Ecto neural progenitor cell (in vitro differentiated cells): Measurements from ENCODE around the gene IMMP2L.

Experiments
- DNase-seq: peaks from one replicate; pipeline ENCODE4 v3.0.0-alpha.2; 2018; ENCODE audit warnings: low spot score

Gene IMMP2L

DNA sequence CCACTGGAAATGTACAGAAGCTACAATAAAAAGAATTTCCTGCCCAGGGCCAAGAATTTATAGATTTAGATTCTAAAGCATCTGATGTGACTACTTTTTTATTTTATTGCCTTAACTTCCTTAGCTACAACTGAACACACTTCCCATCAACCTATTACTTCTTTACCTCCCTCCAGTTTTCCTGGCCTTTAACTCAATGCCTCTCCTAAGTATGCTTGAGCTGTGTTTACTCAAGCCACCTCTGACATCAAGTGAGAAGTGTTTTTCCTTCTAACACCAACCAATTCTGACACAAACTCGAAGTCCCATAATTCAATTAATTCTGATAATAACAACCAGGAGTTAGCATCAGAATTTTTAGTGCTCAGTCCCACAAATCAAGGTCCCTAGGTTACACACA, 170.0 kb downstream of the IMMP2L start:
- no peak for DNase-seq

GRCh38 chr7:111390000-111390399, 172.3 kb downstream of the IMMP2L start:
- no peak for DNase-seq

- DNase-seq: no peak
Measured at GRCh38 chr7:111388912-111389311, 173.4 kb downstream of the IMMP2L start.

DNA sequence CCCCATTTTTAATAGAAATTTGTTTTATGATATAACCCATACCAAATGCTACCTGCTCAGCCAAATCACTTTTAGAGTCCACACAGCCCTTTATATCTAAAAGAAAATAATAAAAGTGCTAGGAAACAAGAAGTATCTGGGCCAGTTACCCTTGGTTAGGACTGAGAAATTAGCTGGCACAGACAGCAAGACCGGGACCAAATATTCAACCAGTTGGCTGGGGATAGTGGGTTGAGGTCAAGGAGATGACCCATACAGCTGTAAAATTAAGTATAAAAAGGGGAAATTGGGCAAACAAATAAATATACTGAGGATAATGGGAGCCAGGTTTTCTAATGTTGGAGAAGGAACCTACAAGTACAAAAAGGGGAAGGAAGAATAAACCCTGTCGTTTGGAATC, 174.3 kb downstream of the IMMP2L start:
- DNase-seq: no peak

GRCh38 chr7:111384065-111384891, 178.0 kb downstream of the IMMP2L start:
- no peak for DNase-seq

GRCh38 chr7:111383133-111383532, 179.2 kb downstream of the IMMP2L start:
- no peak for DNase-seq

DNA sequence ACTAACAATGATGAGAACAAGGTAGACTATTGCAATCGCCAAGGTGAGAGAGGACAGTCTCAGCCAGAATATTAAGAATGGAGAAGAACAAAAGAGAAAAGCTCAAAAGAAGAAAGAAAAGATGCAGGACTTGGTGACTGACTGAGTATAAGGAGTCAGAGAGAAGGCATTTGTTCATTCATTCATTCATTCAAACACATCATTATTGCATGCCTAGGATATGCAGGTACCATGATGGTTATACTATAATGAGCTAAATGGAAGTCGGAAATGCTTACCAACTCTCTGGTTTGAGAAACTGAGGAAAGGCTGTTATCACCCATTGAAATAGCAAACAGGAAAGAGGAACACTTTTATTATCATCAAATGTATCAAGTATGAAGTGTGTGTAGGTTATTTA, 180.7 kb downstream of the IMMP2L start:
- no peak for DNase-seq

GRCh38 chr7:111380945-111381344, 181.3 kb downstream of the IMMP2L start:
- DNase-seq: no peak

DNA sequence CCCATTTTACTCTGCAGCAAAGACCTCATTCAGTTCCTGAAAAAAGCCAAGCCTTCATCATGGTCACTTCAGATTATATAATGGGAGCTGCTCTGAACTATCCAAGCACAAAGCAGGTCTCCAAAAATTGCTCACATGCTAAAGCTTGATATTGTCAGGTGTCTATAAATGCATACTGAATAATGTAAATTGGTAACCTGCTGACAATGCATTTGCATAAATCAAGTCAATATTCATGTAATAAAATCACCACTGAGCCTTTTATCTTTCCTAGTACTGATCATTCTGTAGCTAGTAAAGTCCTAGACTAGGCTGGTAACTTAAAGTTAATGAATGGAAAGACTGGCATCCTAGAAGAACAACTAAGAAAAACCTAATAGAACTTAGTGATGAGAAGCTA, 188.3 kb downstream of the IMMP2L start:
- DNase-seq: no peak

GRCh38 chr7:111371437-111371836, 190.9 kb downstream of the IMMP2L start:
- no peak for DNase-seq

DNA sequence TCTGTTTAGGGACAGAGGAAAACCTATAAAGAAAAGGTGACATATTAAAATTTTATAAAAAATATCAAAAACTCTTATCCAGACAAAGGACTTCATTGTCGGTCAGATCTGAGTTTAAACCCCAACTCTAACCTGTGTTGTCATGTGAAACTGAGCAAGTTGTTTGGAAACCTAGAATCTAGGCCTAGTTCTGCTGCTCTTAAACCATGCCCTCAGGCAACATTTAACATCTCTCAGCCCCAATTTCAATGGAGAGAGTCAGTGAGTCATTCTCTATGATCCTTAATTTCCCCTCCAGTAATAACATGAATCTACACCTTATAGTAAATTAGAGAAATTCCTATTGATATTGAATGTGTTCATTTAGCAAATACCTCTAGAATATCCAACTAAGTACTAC, 192.3 kb downstream of the IMMP2L start:
- no peak for DNase-seq

DNA sequence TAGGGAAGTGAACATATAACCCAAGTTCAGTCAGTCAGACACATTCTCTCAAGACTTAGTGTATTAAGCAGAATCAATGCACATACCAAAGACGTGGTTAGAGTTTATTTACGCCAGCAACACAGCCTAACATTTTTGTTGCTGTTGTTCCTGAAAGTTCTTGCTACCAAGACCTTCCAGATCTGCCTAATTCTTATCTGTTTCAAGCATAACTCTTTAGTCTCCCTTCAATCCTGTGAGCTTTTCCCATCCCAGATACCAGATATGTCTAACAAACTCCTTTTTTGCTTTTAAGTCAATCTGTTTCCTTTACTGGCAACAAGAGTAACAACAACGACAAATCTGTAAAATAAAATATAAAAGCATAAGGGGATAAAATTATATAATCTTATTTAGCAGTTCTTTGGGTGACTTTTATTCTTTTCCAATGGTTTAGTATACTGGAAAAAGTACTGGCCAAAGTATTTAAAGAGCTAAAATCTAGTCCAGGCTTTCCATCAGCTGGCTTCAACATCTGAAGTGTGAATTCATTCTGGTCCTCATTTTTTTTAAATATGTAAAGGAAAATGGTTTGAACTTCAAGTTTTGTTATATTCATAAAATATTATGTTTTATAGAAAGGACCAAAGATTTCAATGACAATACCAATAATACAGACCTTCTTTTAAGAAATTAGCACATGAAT, 193.8 kb downstream of the IMMP2L start:
- DNase-seq: no peak

- no peak for DNase-seq
Measured at GRCh38 chr7:111364413-111364812, 197.9 kb downstream of the IMMP2L start.

GRCh38 chr7:111363099-111363498, 199.2 kb downstream of the IMMP2L start:
- no peak for DNase-seq

DNA sequence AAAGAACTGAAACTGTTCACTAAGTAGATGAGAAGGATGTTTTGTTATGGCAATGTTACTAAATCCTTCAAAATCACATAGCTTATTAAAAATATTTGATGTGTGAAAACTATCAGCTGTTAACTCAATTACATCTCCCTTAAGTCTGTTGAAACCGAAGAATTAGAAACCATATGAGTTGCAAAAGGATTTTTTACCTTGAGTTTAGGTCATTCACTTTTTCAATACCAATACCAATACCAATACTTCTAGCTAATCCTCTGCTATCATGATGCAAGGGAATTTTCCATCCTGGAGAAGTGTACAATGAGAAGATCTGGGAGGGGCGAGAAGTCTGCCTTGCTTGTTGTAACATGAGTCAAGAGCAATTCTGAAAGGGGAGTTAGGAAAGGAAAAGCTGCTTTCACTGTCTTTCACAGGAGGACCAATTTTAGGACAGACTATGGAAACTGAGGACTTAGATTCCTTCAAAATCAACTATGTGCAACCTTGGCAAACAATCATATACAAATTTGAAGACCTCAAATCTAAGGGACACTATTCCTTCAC, 199.7 kb downstream of the IMMP2L start:
- no peak for DNase-seq

DNA sequence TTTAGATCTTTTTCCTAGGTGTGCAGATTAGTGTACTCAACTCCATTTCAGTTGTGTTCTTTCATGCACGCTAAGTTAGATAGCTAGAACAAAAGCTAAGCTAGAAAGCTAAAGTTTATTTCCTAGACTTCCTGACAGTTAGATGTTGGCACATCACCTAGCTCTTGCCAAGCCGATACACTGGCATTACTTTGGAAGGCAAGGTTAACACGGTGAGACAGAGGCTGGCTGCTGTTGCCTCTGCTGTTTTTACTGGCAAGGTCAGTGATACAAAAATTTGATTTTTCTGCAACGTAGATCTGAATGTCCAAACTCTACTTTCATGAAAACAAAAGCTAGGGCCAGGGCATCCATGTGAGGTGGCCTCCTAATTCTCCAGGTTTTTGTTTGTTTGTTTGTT, 203.4 kb downstream of the IMMP2L start:
- no peak for DNase-seq

- no peak for DNase-seq
Measured at GRCh38 chr7:111357691-111358090, 204.6 kb downstream of the IMMP2L start.

GRCh38 chr7:111356941-111357340, 205.4 kb downstream of the IMMP2L start:
- DNase-seq: no peak

DNA sequence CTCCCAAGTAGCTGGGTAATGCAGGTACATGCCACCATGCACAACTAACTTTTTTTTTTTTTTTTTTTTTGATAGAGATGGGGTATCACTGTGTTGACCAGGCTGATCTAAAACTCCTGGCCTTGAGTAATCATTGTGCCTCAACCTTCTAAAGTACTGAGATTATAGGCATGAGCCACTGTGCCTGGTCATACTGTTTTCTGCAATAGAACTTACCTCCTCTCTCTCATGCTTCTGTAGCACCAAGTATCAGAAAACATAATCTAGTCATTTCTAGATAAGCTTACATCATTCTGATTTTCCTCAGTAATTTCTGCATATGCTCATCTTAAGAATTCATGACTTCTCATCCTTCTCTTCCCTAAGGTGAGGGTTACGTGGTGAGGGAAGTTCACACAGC, 210.0 kb downstream of the IMMP2L start:
- DNase-seq: no peak

- DNase-seq: no peak
Measured at GRCh38 chr7:111346219-111346618, 216.1 kb downstream of the IMMP2L start.

GRCh38 chr7:111343017-111343416, 219.3 kb downstream of the IMMP2L start:
- no peak for DNase-seq

DNA sequence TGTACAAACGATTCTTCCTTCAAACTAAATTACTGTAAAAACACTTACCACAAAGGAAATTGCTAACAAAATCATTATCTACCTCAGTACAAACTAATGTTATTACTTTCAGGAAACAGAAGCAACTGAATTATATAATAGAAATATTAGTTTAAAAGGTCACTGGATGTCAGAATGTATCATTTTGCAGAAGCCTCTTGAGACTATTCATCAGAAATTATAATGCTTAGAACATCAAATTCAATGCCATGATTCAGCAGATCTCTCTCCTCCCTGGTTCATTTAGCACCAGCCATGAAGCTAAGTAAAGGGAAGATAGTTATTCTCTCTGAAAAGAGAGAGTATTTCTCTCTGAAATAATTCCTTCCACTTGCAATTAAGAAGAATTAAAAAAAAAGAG, 223.3 kb downstream of the IMMP2L start:
- DNase-seq: no peak

GRCh38 chr7:111333010-111333409, 229.3 kb downstream of the IMMP2L start:
- no peak for DNase-seq

- no peak for DNase-seq
Measured at GRCh38 chr7:111330235-111330523, 232.1 kb downstream of the IMMP2L start.
